Endometrial microvascular endothelial cells (primary cell): ENCODE data around the gene SRRM2. TPM values are rescaled to one million over a fixed set of nuclear protein-coding genes. Genes with fewer than 3 reads are reported as not detected.

ENCODE experiments used
- in situ Hi-C: cut with HindIII; loops from 2 replicates; pipeline ENCODE4 v1.10.0; 2017; ENCODE audit warnings: low sequenced_read_pairs, low pct_unique_long_range_greater_than_20kb; ENCODE audit errors: inconsistent ontology term
- total RNA-seq: library from RNA; depleted of rRNA; stranded (reverse); fragments of >200 nt; gene quantifications from one replicate; pipeline ENCODE4 v1.2.3, GENCODE V29; 2015; ENCODE audit errors: inconsistent ontology term

The SRRM2 gene
- total RNA-seq, 1 donor from 2014 or later, result 69.5 TPM

DNA sequence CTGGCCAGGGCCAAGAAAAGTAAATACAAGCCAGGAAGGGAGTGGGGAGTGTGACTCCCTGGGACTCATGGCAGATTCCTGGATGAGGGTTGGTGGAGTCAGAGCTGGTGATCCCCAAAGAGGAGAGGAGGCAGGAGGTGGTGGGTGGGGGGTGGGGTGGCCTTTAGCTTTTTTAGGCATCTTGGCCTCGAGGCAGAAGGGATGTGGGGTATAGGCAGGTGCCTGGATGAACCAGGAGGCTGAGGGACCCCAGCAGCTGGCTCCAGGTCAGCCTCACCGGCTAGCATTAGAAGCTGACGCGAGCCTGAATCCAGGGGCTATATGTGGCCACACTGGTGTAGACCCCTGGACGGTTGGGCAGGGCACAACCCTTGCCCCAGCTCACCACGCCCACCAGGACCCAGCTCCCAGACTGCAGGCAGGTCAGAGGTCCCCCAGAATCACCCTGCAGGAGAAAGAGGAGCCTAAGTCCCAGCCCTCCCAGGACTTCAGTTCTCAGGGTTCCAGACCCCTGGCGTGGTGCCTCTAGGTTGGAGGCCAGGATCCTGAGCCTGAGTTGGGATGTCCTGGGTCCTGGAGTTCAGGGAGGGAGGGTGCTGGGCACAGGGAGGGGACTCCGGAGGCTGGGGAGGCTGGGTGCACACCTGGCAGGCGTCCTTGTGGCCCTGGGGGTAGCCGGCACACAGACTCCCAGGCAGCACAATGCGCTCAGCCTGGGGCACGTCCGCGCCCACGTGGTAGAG, 32.1 kb downstream of the SRRM2 start:
- in situ Hi-C loops, result no loop called here

DNA sequence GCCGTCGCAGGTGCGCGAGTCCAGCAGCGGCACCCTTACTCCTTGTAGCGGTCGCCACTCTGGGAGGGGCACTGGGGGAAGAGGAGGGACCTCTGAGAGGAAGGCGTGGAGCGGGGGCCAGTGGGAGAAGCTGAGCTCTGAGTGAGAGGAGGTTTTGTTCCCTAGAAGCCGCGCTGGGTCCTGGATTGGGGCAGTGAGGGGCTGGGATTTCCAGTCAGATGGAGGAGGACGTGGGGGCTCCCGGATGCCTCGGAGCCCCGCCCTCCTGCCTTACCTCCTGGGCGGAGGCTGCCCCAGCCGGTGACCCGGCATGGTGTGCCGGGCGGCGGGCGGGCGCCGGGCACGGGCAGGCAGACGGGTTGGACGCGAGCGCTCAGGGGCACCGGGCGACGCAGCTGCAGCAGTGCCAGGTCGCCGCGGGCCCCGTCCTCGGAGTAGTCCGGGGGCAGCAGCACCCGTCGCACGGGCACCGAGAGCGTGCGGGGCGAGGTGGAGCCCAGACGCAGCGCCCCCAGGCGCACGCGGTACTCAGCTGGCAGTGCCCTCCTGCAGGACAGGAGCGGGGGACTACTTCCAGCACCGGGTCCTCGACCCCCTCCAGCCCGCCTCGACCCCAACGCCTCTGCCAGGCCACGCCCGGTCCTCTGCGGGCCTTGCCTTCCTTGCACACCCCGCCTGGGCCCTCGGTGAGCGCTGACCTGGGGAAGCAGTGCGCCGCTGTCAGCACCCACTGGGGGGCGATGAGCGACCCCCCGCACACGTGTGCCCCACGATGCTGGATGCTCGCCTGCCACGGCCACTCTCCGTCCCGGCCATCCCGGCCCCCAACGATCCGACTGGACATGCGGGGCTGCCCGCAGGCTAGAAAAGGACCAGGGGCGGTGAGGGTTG, 32.9 kb downstream of the SRRM2 start:
- in situ Hi-C loops, result no loop called here

DNA sequence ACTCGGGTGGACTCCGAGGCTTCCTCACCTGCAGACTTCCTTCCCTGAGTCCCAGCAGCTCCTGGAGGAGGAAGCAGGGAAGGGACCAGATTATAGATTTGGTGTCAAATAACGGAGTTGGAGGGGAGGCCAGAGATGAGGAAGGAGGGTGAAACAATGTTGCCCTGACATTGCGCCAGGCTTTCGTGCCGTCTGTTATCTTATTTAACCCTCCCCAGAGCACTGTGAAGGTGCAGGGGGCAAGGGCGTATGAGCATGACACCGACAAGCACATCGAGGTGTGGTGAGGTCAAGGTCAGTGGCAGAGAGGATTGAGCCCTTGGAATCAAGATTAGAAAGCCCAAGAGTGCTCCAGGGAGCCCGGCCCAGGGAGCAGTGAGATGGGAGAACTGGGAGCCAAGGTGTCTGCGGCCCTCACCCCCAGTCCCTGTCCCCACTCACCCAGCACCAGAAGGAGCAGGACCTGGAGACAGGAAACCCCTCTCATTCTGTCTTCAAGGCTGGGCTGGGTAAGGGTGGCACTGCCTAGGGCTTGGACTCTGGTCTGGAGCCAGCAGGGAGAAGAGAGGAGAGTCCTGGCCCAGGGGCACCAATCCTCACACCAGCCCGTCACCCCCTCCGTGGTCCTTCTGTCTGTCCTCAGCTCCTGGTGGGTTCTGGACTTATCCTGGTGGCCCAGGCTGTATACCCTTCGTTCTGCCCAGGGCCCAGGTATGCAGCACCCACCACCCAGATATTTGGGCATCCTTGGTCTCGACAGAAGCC, 33.8 kb downstream of the SRRM2 start:
- in situ Hi-C loops, result no loop called here

DNA sequence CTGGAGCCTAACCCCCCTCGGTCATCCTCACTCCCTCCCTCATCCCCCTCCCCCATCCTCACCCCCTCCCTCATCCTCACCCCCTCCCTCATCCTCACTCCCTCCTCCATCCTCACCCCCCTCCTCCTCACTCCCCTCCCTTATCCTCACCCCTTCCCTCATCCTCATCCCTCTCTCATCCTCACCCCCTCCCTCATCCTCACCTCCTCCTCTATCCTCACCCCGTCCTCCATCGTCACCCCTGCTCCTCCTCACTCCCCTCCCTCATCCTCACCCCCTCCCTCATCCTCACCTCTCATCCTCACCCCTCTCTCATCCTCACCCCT, 34.4 kb downstream of the SRRM2 start:
- in situ Hi-C loops, result no loop called here

DNA sequence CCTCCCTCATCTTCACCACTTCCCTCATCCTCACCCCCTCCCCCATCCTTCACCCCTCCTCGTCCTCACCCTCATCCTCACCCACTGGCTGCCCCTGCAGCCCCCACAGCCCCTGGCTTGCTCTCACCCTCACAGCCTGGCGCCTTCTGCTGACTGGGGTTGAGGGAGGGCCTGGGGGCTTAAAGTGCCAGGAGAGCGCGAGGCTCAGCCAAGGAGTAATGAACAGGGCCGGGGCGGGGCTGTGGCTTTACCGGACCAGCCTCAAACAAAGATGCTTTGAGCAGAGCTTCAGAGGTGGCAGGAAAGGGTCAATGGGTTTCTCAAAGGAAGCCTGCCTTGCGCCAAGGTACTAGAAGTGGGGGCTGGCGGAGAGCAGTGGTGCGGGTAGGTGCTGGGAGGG, 35.0 kb downstream of the SRRM2 start, which contains the start of gene PRSS33:
PRSS33 (minus strand) TSS at position 155 of the 400 bp plus-strand sequence. CDS start 1,013 bp downstream, outside the sequence.
- in situ Hi-C loops, result no loop called here

DNA sequence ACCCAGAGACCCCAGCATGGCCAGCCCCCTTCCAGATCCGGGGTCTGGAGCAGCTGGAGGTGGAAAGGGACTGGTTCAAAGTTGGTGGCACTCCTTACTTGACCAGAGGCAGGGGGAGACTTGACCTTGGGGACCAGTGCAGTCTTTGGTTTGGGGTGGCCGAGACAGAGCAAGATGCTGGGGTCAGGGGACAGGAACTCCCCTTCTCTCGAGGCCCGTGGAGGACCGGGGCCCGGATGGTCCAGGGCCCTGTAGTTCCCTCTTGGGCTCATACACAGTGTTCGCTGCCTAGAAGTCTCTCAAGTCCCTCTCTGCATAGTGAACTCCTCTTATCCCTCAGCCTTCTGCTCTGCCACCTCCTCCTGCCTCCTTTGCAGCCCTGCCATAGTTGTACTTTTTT, 35.5 kb downstream of the SRRM2 start:
- in situ Hi-C loops, result no loop called here

DNA sequence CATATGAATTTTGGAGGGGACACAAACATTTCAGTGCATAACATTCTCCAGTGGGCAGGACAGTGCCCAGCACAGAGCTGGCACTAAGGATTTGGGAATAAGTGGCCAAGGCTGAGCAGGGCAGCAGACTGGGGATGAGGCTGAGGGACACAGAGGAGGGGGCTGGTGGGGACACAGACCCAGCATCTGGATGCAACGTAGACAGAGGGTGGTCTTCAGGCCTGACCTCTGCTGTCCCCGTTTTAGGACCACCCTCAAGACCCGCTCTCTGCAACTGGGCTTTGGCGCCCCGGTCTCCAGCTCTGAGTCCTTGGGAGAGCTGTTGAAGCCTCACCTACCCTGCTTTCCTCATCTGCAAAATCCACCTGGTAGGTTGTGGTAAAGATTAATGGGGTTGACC, 38.2 kb downstream of the SRRM2 start:
- in situ Hi-C loops, result no loop called here

DNA sequence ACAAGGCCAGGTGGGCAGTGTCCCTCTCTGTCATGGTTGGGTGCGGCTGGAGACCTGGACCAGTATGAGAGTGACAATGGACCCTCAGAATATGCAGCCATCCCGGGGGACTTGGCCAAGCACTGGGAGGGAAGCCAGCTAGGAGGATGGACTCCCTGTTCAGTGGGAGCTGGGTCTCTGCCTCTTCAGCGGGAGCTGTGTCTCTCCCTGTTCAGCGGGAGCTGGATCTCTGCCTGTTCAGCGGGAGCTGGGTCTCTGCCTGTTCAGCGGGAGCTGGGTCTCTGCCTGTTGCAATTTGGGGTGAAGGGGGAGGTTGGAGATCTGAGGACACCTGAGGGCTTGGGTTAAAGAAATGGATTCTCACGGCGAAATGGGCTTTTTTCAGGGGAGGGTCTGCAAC, 38.7 kb downstream of the SRRM2 start:
- in situ Hi-C loops, result no loop called here

DNA sequence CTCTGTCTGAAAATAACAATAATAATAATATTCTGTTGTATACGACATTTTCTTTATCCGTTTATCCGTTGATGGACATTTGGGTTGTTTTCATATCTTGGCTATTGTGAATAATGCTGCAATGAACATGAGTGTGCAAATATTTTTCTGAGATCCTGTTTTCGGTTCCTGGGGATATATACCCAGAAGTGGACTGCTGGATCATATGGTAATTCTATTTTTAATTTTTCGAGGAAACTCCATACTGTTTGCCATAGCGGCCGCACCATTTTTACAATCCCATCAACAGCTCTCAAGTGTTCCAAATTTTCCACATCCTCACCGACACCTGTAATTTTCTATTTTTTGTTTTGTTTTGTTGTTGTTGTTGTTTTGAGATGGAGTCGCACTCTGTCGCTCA, 40.5 kb downstream of the SRRM2 start:
- in situ Hi-C loops, result no loop called here

DNA sequence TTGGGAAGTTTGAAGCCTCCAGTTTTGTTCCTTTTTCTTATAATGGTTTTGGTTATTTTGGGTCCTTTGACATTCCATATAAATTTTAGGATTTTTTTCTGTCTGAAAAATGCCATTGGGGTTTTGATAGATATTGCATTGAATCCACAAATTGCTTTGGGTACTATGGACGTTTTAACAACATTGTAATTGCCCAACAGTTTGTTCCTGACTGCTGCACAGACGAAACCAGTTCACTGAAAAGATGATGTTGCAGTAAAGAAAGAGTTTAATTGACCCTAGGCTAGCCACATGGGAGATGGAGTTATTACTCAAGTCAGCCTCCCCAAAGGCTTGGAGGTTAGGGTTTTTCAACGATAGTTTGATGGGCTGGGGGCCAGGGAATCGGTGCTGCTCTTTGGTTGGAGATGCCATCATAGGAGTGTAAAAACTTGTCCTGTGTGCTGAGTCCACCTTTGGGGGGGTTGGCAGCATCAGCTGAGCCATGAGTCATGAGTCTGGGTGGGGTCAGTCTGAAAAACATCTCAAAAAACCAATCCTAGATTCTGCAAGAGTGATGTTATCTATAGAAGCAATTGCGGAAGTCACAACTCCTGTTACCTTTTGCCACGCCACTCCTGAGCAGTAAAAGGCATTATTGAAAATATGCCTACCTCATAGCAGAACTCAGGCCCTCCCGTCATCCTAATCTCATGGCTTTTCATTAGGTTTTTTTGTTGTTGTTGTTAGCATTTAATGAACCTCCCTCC, 43.1 kb downstream of the SRRM2 start:
- in situ Hi-C loops, result no loop called here

DNA sequence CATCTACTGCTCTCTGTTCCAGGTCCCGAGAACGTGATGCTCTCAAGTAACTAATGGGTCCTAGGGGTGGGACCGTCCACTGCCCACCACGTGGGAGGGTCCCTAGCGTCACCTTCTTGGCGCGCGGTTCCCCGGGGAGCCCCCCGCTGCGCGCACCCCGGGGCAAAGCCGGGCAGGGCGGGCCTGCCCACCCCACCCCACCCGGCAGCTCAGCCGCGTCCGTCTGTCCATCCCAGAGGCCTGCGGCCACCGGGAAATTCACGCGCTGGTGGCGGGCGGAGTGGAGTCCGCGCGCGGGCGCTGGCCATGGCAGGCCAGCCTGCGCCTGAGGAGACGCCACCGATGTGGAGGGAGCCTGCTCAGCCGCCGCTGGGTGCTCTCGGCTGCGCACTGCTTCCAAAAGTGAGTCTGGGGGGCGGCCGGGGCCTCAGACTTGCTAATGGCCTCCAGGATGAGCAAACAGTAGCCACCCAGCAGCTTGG, 46.3 kb downstream of the SRRM2 start:
- in situ Hi-C loops, result no loop called here

DNA sequence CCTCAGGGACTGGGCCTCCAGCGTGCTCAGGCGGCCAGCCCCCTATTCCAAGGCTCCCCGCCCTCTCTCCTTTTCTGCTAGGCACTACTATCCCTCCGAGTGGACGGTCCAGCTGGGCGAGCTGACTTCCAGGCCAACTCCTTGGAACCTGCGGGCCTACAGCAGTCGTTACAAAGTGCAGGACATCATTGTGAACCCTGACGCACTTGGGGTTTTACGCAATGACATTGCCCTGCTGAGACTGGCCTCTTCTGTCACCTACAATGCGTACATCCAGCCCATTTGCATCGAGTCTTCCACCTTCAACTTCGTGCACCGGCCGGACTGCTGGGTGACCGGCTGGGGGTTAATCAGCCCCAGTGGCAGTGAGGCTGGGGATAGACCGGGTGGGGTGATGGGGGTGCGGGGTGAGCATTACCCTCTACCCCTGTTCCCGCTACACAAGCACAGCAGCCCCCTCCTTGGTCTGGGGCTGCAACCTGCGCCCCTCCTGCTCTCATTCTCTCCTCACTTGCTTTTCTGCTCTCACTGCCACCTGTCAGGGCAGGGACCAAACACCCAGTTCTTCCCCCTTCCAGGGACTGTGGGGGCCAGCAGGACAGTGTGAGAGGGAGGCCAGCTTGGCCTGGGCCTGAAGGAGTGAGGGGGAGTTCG, 46.9 kb downstream of the SRRM2 start:
- in situ Hi-C loops, result no loop called here

DNA sequence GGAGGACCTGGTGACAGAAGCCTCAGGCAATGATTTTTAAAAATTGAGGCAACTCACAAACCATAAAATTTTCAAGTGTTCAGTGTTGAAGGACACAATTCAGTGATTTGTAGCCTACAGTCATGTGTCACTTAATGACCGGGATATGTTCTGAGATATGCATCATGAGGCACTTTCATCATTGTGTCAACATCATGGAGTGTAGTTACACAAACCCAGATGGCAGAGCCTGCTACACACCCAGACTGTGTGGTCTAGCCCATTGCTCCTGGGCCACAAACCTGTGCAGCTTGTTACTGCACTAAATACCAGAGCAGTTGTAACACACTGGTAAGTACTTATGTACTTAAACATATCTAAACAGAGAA, 47.4 kb downstream of the SRRM2 start:
- in situ Hi-C loops, result no loop called here

DNA sequence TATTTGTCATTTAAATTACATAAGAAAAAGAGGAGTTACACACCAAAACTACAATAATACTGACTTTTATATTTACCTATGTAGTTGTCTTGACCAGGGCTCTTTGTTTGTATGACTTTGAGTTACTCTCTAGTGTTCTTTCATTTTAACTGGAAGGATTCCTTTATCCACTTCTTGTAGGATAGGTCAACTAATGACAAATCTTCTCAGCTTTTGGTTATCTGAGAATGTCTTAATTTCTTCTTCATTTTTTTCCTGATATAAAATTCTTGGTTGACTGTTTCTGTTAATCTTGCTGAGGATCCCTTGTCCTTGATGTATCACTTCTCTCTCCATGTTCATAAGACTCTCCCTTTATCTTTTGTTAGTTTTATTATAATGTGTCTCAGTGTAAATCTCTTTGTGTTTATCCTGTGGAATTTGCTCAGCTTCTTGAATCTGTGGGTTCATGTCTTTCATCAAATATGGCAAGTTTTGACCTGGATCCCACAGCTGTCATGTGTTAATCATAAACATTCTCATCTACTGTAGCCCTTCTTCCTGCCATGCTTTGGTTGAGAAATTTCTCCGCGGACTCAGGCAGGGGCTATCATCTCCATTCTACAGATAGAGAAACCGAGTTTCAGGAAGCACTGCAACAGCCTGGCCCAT, 51.2 kb downstream of the SRRM2 start:
- in situ Hi-C loops, result no loop called here

DNA sequence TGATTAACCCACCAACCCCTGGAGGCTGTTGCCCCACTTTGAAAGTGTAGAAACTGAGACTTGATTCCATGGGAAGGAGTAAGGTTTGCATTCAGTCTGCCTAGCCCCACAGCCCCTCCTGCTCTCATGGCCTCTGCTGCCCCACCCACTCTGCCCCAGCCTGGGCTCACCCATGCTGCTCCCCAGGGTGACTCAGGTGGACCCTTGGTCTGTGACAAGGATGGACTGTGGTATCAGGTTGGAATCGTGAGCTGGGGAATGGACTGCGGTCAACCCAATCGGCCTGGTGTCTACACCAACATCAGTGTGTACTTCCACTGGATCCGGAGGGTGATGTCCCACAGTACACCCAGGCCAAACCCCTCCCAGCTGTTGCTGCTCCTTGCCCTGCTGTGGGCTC, 52.3 kb downstream of the SRRM2 start:
- in situ Hi-C loops, result no loop called here

DNA sequence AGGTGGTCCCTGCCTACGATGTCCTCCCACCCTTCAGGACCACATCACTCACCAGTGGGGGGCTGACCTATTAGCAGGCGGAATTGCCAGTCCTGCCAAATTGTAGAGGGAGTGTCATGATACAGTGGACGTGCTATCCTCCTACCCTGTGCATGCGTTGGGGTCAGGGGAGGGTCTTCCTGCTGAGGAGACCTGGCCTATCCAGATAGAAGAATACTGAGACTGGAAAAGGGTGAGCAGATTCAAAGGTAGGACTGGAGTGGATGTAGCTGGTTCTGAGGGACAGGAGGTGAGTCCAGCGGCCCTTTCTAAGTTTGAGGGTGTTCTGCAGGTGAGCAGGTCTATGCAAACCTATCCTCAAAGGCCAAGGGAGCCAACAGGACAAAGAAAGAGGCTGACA, 53.8 kb downstream of the SRRM2 start:
- in situ Hi-C loops, result no loop called here

DNA sequence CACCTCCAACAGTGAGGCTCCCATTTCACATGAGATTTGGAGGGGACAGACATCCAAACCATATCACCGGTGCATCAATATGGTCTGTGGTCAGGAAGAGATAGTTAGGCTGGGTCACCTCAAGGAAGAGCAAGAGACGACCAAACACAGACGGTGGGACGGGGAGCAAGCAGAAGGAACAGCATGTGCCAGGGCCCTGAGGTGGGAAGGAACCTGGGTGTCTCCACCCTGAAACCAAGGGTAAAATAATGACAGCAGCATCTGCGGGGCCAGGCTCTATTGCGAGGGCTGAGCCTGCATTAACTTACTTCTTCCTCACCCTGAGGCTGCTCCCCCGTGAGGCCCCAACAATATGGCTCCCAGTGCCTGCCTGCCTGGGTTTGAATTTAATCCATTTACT, 55.7 kb downstream of the SRRM2 start:
- in situ Hi-C loops, result no loop called here
